HepG2 (cell line): Measurements from ENCODE around the gene KCNB1. TPM values are rescaled to one million over a fixed set of nuclear protein-coding genes. Genes with fewer than 3 reads are reported as not detected.

ENCODE experiments used
- GATAD1 ChIP-seq: IDR thresholded peaks from 2 replicates; pipeline ENCODE4 v1.6.1; 2016; ENCODE audit warnings: missing genetic modification reagents, missing compliant biosample characterization
- HOXA3 ChIP-seq: sonication (generic); formaldehyde crosslinking; IDR thresholded peaks from 2 replicates; pipeline ENCODE4 v1.5.0; 2020; ENCODE audit warnings: missing genetic modification reagents
- MTA1 ChIP-seq: sonication (generic); formaldehyde crosslinking; IDR thresholded peaks from 2 replicates; pipeline ENCODE4 v1.4.0; 2020; ENCODE audit warnings: missing genetic modification reagents, mild to moderate bottlenecking, borderline replicate concordance
- NFYB ChIP-seq: sonication (generic); formaldehyde crosslinking; IDR thresholded peaks from 2 replicates; pipeline ENCODE4 v1.4.0; 2020; ENCODE audit warnings: missing genetic modification reagents
- SRSF9 ChIP-seq: fragments of 200-400 bp; formaldehyde crosslinking; IDR thresholded peaks from 2 replicates; pipeline ENCODE4 v1.6.1; 2018; ENCODE audit warnings: borderline replicate concordance, mild to moderate bottlenecking, low read depth, low read length; ENCODE audit not compliant: insufficient read depth, poor library complexity, severe bottlenecking
- STAG1 ChIP-seq: sonication (generic); formaldehyde crosslinking; IDR thresholded peaks from 2 replicates; pipeline ENCODE4 v1.4.0; 2020; ENCODE audit warnings: missing genetic modification reagents
- ZFY ChIP-seq: sonication (generic); formaldehyde crosslinking; IDR thresholded peaks from 2 replicates; pipeline ENCODE4 v1.4.0; 2020; ENCODE audit warnings: missing genetic modification reagents
- ZNF124 ChIP-seq: sonication (generic); formaldehyde crosslinking; IDR thresholded peaks from 2 replicates; pipeline ENCODE4 v1.4.0; 2020; ENCODE audit warnings: missing genetic modification reagents
- ZNF136 ChIP-seq: sonication (generic); formaldehyde crosslinking; IDR thresholded peaks from 2 replicates; pipeline ENCODE4 v1.8.1; 2022; ENCODE audit warnings: low read depth, mild to moderate bottlenecking, moderate library complexity, missing genetic modification reagents
- ZNF460 ChIP-seq: sonication (generic); formaldehyde crosslinking; IDR thresholded peaks from 2 replicates; pipeline ENCODE4 v1.5.1; 2020; ENCODE audit warnings: missing genetic modification reagents, mild to moderate bottlenecking, borderline replicate concordance
- ZNF563 ChIP-seq: sonication (generic); formaldehyde crosslinking; IDR thresholded peaks from 2 replicates; pipeline ENCODE4 v1.8.0; 2022; ENCODE audit warnings: mild to moderate bottlenecking, moderate library complexity, missing genetic modification reagents
- ZNF670 ChIP-seq: sonication (generic); formaldehyde crosslinking; IDR thresholded peaks from 2 replicates; pipeline ENCODE4 v1.8.0; 2022; ENCODE audit warnings: mild to moderate bottlenecking, missing genetic modification reagents, borderline replicate concordance
- ZNF816 ChIP-seq: sonication (generic); formaldehyde crosslinking; IDR thresholded peaks from 2 replicates; pipeline ENCODE4 v1.8.0; 2022; ENCODE audit warnings: missing genetic modification reagents, mild to moderate bottlenecking, borderline replicate concordance
- ZSCAN12 ChIP-seq: sonication (generic); formaldehyde crosslinking; IDR thresholded peaks from 2 replicates; pipeline ENCODE4 v1.9.0; 2021; ENCODE audit warnings: mild to moderate bottlenecking, missing genetic modification reagents
- polyA plus RNA-seq, 8 experiments: library from polyadenylated mRNA; depleted of rRNA in 3 of 8; stranded (reverse) in 7 of 8; unstranded in 1 of 8; fragments of >200 nt; fragmentation: Illumina TruSeq in 4 of 8; extraction: Trizol in 4 of 8; gene quantifications; 2 replicates each; pipeline versions ENCODE4 v1.2.1 to v1.2.3, GENCODE V29; 2011 to 2016; ENCODE audit warnings: low read depth in 4 of 8, missing spikeins in 1 of 8, mixed read lengths in 1 of 8; ENCODE audit not compliant: insufficient read depth in 1 of 8
- total RNA-seq, 5 experiments: library from RNA; depleted of rRNA; stranded (reverse); fragments of >200 nt; fragmentation: Illumina TruSeq; extraction: Trizol; gene quantifications; 2 replicates each; pipeline ENCODE4 v1.2.3, GENCODE V29; 2016; ENCODE audit warnings: low read depth in 1 of 5
- TF ChIP-seq, protein P1 (sequence below): sonication (generic); formaldehyde crosslinking; conservative IDR thresholded peaks from 2 replicates; pipeline ENCODE4 v1.4.0; 2020; ENCODE audit warnings: missing genetic modification reagents
- TF ChIP-seq, protein P2 (sequence below), 2 experiments: sonication (generic) in 1 of 2; formaldehyde crosslinking in 1 of 2; IDR thresholded peaks; 2 replicates each; pipeline versions ENCODE4 v1.4.0 to v1.6.1; 2018 to 2020; ENCODE audit warnings: missing genetic modification reagents in 2 of 2, borderline replicate concordance in 1 of 2, low read depth in 1 of 2, mild to moderate bottlenecking in 1 of 2, missing biosample characterization in 1 of 2
- TF ChIP-seq, protein P3 (sequence below): sonication (generic); formaldehyde crosslinking; IDR thresholded peaks from 2 replicates; pipeline ENCODE4 v1.5.1; 2020; ENCODE audit warnings: missing genetic modification reagents, mild to moderate bottlenecking, borderline replicate concordance
- TF ChIP-seq, protein P4 (sequence below): sonication (generic); formaldehyde crosslinking; IDR thresholded peaks from 2 replicates; pipeline ENCODE4 v1.5.0; 2020; ENCODE audit warnings: missing genetic modification reagents
- TF ChIP-seq, protein P5 (sequence below): sonication (generic); formaldehyde crosslinking; IDR thresholded peaks from 2 replicates; pipeline ENCODE4 v1.8.1; 2023; ENCODE audit warnings: missing genetic modification reagents, inconsistent platforms, borderline replicate concordance

Gene KCNB1
- total and polyA plus RNA-seq, 2 of the 13 experiments (the other 11 are each of a cell fraction or from before 2014, with no cell fraction given), result 0.02 TPM; not detected in 1

DNA sequence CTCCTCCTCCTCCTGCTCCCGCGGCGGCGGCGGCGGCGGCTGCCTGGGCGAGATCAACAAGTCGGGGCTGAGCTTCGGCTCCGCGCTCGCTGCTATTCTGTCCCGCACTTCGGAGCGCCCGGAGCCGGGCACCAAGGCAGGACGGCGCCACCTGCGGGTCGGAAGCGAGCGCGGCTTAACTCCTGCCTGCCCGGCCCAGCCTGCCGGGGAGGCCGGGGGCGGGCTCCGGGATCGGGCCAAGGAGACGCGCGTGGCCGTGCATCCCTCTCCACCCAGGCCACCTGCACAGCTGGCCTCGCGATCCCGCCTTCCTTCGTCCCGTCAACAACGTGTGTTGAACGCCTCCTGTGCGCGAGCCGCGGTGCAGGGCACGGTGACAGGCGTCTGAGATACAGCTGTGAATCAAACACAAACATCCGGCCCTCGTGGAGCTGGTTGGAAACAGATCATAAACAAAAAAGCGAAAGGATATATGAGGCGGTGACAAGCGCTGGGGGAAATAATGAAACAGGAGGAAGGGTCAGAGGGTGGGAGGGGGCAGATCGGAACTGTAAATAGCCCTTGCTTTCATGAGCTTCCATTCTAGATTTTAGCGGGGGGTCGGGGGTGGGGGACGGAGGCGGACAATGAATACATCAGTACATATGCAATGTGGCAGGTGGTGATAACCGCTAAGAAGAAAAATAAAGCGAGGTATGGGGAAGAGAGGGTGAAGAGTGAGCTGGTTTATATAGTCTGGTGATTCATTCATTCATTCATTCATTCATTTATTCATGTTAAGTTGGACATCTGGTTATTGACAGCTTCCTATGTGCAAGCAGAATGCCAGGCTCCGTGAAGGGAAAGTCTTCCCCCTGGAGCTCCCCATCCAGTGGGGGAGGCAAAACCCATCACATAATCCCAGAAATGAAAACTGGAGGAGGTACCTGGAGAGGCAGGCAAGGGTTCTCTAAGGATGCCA, 2.0 kb upstream of the KCNB1 start (continued):
- TF ChIP-seq HOXA3 (CRISPR knock-in tag), result peak; percentile 51
- peak; percentile 75; the same call in 1 of the 2 replicates for TF ChIP-seq MTA1 (CRISPR knock-in tag)
- TF ChIP-seq GATAD1 (CRISPR knock-in tag), result no peak
- peak; percentile 46; the same call in 1 of the 2 replicates for TF ChIP-seq ZFY (CRISPR knock-in tag)
- TF ChIP-seq ZNF563 (CRISPR knock-in tag), result peak; percentile 54; the same call in 1 of the 2 replicates
- TF ChIP-seq STAG1, result peak; percentile 92
- TF ChIP-seq, protein P1, sequence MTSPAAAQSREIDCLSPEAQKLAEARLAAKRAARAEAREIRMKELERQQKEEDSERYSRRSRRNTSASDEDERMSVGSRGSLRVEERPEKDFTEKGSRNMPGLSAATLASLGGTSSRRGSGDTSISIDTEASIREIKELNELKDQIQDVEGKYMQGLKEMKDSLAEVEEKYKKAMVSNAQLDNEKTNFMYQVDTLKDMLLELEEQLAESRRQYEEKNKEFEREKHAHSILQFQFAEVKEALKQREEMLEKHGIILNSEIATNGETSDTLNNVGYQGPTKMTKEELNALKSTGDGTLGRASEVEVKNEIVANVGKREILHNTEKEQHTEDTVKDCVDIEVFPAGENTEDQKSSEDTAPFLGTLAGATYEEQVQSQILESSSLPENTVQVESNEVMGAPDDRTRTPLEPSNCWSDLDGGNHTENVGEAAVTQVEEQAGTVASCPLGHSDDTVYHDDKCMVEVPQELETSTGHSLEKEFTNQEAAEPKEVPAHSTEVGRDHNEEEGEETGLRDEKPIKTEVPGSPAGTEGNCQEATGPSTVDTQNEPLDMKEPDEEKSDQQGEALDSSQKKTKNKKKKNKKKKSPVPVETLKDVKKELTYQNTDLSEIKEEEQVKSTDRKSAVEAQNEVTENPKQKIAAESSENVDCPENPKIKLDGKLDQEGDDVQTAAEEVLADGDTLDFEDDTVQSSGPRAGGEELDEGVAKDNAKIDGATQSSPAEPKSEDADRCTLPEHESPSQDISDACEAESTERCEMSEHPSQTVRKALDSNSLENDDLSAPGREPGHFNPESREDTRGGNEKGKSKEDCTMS, result no peak
- peak; percentile 55; the same call in 1 of the 2 replicates for TF ChIP-seq ZNF124 (CRISPR knock-in tag)
- TF ChIP-seq SRSF9, result no peak
- TF ChIP-seq ZNF816 (CRISPR knock-in tag), result no peak
- no peak for TF ChIP-seq ZSCAN12
- TF ChIP-seq, protein P2, sequence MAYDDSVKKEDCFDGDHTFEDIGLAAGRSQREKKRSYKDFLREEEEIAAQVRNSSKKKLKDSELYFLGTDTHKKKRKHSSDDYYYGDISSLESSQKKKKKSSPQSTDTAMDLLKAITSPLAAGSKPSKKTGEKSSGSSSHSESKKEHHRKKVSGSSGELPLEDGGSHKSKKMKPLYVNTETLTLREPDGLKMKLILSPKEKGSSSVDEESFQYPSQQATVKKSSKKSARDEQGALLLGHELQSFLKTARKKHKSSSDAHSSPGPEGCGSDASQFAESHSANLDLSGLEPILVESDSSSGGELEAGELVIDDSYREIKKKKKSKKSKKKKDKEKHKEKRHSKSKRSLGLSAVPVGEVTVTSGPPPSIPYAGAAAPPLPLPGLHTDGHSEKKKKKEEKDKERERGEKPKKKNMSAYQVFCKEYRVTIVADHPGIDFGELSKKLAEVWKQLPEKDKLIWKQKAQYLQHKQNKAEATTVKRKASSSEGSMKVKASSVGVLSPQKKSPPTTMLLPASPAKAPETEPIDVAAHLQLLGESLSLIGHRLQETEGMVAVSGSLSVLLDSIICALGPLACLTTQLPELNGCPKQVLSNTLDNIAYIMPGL (CRISPR knock-in tag; IDR thresholded peaks at IDR 0.05; ENCODE audit: borderline replicate concordance in 1 of 2, low read depth in 1 of 2), result peak; percentile 90 to 93; a peak in 3 of 4 replicates
- TF ChIP-seq, protein P3, sequence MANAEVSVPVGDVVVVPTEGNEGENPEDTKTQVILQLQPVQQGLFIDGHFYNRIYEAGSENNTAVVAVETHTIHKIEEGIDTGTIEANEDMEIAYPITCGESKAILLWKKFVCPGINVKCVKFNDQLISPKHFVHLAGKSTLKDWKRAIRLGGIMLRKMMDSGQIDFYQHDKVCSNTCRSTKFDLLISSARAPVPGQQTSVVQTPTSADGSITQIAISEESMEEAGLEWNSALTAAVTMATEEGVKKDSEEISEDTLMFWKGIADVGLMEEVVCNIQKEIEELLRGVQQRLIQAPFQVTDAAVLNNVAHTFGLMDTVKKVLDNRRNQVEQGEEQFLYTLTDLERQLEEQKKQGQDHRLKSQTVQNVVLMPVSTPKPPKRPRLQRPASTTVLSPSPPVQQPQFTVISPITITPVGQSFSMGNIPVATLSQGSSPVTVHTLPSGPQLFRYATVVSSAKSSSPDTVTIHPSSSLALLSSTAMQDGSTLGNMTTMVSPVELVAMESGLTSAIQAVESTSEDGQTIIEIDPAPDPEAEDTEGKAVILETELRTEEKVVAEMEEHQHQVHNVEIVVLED, result peak; percentile 47; the same call in 1 of the 2 replicates
- TF ChIP-seq ZNF460, result no peak
- TF ChIP-seq, protein P4, sequence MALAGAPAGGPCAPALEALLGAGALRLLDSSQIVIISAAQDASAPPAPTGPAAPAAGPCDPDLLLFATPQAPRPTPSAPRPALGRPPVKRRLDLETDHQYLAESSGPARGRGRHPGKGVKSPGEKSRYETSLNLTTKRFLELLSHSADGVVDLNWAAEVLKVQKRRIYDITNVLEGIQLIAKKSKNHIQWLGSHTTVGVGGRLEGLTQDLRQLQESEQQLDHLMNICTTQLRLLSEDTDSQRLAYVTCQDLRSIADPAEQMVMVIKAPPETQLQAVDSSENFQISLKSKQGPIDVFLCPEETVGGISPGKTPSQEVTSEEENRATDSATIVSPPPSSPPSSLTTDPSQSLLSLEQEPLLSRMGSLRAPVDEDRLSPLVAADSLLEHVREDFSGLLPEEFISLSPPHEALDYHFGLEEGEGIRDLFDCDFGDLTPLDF (CRISPR knock-in tag), result no peak
- no peak for TF ChIP-seq ZNF670 (CRISPR knock-in tag)
- TF ChIP-seq, protein P5, sequence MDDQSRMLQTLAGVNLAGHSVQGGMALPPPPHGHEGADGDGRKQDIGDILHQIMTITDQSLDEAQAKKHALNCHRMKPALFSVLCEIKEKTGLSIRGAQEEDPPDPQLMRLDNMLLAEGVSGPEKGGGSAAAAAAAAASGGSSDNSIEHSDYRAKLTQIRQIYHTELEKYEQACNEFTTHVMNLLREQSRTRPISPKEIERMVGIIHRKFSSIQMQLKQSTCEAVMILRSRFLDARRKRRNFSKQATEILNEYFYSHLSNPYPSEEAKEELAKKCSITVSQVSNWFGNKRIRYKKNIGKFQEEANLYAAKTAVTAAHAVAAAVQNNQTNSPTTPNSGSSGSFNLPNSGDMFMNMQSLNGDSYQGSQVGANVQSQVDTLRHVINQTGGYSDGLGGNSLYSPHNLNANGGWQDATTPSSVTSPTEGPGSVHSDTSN, result no peak
- 0 out of 2 replicates have a peak, but pooled peaks have one; percentile 74 for TF ChIP-seq ZNF136 (CRISPR knock-in tag)
- TF ChIP-seq NFYB (CRISPR knock-in tag), result no peak; the same call in 1 of the 2 replicates
